Activated naive CD8-positive, alpha-beta T cell treated with anti-CD3 and anti-CD28 coated beads, Interleukin-2, amount 50 U/mL, for 16 hours (primary cell): ENCODE data around the gene TFRC.
A peak's percentile ranks its signal among the peaks of the same experiment; 100 is the strongest.
"Not testable (repeated sequence)": the region's sequence is repeated elsewhere in the genome, so short reads cannot be mapped to it uniquely, and the experiment has no call there.

Experiments used
- DNase-seq: peaks from one replicate; pipeline ENCODE4 v3.0.0-alpha.2; 2020; ENCODE audit warnings: low read depth, low spot score

Gene TFRC

GRCh38 chr3:196081834-196082618 is at the start of gene TFRC:
TSS of gene TFRC (minus strand) at chr3:196082090. CDS start at chr3:196077099, 4,991 bp downstream.
- DNase-seq: peak; percentile 92

- no peak for DNase-seq
Observed at GRCh38 chr3:196128172-196128843, 46.4 kb upstream of the TFRC start.

DNA sequence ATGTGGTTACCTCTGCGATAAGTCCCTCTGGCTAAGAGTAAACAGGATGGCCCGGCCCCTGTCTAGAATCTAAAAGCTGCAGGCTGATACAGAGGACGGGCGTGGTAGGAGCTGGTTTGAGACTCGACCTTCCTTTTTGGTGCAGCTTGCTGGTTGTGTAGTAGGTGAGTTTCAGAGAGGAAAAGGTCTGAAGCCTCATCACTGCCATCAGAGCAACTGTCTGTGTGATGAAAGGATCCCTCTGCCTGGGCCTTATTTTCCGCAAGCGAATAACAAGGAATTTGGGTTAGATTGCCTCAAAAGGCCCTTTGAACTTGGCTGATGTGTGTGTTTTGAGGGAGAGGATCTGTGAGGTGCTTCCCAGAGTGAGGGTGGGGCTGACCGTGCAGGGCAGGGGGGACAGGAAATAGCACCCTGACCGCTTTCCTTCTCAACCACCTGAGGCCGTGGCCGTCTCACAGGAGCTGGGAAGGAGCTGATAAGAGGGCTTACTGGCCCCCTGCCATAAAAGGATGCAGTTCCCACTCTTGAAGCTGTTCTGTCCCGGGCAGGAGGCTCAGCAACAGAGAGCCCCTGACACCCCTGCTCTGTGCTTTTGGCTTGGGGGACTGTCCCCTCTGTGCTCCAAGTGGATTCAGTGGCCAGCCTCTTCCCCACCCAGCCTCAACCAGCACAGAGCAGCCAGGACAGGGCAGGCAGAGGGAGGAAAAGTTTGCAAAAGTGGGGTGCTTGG is 45.6 kb upstream of the TFRC start:
- no peak for DNase-seq

DNA sequence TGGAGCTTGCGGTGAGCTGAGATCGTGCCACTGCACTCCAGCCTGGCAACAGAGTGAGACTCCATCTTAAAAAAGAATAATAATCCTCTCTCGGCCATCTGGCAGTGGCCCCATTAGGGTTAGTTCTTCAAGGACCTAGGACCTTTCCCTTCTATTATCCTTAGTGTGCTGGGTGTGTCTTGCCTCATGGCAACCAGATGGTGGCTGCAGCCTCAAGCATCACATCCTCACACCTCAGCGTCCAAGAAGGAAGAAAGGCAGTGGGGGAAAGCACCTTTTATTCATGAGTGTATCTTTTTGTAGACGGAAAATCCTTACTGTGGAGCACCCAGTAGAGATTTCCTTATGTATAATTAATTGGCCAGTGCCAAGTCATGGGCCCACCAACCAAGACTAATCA is 42.7 kb upstream of the TFRC start:
- DNase-seq: no peak

DNA sequence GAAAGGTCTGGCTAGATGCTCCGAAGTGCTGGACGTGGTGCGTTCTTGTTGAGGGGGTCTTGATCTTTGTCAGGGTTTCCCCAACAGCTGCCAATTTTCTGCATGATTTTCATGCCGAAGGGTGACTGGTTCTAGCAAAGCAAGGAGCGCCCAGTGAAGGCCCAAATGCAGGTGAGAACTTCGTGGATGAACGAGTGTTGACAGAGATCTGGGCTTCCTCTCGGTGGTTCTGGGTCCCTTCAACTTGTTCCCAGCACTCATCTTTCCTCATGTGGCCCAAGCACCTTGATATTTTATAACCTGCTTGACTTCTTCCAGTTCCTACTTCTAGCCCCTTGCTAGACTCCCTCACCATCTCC is 40.8 kb upstream of the TFRC start:
- DNase-seq: no peak

GRCh38 chr3:196122021-196122687 is 40.3 kb upstream of the TFRC start:
- DNase-seq: no peak

DNA sequence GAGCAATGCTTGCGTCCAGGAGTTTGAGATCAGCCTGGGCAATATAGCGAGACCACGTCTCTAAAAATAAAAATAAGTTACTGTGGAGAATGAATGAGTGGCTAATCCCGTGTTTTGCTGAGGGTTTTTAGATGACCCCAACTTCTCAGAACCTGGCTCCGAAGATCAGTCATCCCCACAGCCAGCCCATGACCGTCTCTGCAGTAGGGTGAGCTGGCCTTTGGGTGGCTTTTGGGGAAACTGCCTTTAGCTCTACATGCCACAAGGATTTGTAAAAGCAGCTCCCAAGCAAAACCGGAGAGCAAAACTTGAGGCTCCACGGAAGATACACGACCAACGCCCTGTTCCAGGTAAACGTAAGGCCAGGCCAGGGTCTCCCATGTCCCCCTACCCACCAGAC is 39.2 kb upstream of the TFRC start:
- no peak for DNase-seq

GRCh38 chr3:196120291-196120951 is 38.5 kb upstream of the TFRC start:
- DNase-seq: no peak

DNA sequence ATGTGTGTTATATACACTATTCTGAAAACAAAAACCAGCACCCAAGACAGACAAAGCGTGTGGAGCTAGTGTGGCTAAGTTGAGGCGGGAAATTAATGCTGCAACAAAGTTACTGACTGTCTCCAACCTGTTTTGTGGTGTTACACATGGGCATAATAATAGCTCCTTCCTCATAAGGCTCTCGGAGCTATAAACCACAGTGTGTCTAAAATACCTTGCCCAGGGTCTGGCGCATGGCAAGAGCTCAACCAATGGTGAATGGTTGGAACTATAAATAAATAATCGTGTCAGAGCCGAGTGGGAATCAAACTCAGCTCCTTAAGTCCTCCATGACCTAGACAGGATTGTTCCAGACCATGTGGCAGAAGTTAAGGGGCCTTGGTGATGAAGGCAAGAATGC is 35.9 kb upstream of the TFRC start:
- DNase-seq: no peak

DNA sequence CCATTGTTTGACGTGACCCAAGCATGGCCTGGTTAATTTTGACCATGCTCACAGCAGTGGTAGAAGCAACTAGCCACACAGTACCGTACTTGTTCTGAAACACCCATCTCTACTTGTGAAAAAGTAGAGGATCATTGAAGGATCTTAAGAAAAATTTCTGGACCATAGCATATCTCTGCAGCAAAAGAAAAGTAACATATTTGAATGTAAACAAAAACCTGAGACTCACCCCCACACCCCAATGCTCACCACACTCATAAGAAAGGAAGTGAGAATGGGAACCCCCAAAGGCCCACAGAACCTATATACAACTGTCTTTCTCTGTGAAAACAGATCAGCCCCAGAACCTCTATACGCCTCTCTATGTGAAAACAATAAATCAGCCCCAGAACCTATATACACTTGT is 33.8 kb upstream of the TFRC start:
- DNase-seq: no peak

- DNase-seq: no peak
Observed at GRCh38 chr3:196111939-196112386, 30.1 kb upstream of the TFRC start.

DNA sequence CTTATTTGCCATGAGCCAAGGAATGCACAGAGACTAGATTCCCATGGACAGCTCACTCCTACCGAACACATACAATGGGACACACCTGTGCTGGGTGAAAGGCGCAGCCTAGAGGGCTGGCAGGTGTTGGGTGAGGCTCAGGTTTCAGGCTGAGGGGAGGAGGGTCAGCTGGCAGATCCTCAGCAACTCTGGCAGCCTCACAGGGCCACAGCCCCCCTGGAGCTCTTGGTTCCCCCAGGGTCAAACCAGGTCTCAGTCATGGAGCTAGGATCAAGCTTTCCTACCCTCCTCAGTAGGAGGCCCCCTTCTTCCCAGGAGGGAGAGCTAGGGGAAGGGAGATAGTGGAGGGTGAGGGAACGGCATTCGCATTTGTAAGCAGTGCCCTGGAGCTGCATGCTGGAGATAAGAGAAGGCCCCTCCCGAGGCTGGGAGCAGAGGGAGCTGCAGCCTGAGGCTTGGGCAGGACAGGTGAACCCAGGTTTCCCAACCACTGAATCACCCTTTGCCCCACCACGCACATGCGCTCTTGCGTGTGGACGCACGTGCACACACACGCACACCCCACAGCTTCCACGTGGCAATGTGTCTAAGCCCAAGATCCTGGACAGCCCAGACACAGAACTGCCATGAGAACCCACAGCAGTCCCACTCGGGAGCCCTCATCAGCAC is 26.3 kb upstream of the TFRC start:
- DNase-seq: no peak

DNA sequence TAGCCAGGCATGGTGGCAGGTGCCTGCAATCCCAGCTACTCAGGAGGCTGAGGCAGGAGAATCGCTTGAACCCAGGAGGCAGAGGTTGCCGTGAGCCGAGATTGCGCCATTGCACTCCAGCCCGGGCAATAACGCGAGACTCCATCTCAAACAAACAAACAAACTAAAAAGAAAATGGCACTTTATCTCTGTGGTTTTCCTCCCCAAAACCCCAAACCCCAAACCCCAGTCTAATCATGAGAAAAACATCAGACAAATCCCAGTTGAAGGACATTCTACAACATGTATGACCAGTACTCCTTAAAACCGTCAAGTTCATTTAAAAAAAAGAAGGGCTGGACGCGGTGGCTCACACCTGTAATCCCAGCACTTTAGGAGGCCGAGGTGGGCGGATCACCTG is 22.8 kb upstream of the TFRC start:
- DNase-seq: not testable (repeated sequence)

GRCh38 chr3:196098365-196098980 is 16.6 kb upstream of the TFRC start:
- DNase-seq: not testable (repeated sequence)

- DNase-seq: no peak
Observed at GRCh38 chr3:196097373-196098154, 15.7 kb upstream of the TFRC start.

- DNase-seq: no peak
Observed at GRCh38 chr3:196096382-196096953, 14.6 kb upstream of the TFRC start.

- no peak for DNase-seq
Observed at GRCh38 chr3:196093317-196094111, 11.6 kb upstream of the TFRC start.

GRCh38 chr3:196087906-196088305 is 6.0 kb upstream of the TFRC start:
- no peak for DNase-seq

DNA sequence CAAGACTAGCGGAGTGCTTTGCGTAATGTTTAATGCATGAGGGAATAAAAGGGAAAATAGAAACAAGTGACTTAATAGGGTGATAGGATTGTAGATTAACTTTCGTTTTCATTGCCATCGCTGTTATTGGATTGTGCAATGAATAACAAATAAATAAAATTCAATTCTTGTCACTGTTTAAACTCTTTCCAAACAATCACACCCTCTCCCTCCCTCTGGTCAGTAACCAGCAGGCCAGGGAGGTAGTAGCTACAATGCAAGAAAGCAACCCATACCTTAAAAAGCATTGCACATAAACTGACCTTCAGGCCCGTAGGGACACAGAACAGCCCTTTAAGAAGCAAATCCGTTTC is 705 bp upstream of the TFRC start:
- no peak for DNase-seq
